ENCODE measurements around the gene RNFT1. TPM values are rescaled to one million over a fixed set of nuclear protein-coding genes. Genes with fewer than 3 reads are reported as not detected.
"Not testable (repeated sequence)": the region's sequence is repeated elsewhere in the genome, so short reads cannot be mapped to it uniquely, and the experiment has no call there.

The RNFT1 gene, protein sequence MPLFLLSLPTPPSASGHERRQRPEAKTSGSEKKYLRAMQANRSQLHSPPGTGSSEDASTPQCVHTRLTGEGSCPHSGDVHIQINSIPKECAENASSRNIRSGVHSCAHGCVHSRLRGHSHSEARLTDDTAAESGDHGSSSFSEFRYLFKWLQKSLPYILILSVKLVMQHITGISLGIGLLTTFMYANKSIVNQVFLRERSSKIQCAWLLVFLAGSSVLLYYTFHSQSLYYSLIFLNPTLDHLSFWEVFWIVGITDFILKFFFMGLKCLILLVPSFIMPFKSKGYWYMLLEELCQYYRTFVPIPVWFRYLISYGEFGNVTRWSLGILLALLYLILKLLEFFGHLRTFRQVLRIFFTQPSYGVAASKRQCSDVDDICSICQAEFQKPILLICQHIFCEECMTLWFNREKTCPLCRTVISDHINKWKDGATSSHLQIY
- total RNA-seq = 10 to 100 TPM in 1 of 2 experiments, 1 to 10 TPM in 1; 9.7 to 11.1 TPM

GRCh38 chr17:59964482-59965328 is at the start of gene RNFT1:
TSS of gene RNFT1 (minus strand) at chr17:59964740. CDS start at chr17:59964663, 77 bp downstream.
- CTCF ChIA-PET = interaction anchor here (2.0 kb wide), 1 partner anchor 72 kb away, joined by 8 read pairs; no protein-coding TSS in a partner anchor
- Mint-ChIP-seq H3K27ac (peak within 1 kb of the TSS; percentile 96), H3K9me3 (ENCODE audit: insufficient read depth) (no peaks in the 10 kb centered on the region), H3K36me3 (ENCODE audit: low read depth) (peaks cover 4% of the 10 kb centered on the region), H3K27me3 (ENCODE audit: low read depth) (peaks cover 3% of the 10 kb centered on the region), H3K4me3 (peak within 1 kb of the TSS; percentile 87), H3K4me1 (ENCODE audit: low read depth) (peaks cover 19% of the 10 kb centered on the region)
- DNase-seq (peak; percentile 92), ATAC-seq (peak; percentile 95)
- POLR2A ChIA-PET = interaction anchor here (0.6 to 1.7 kb wide), 16 partner anchors 13 to 810 kb away, joined by 3 to 7 read pairs (median 3); partner anchors contain the start of genes HEATR6, PTRH2, RPS6KB1 and SKA2

DNA sequence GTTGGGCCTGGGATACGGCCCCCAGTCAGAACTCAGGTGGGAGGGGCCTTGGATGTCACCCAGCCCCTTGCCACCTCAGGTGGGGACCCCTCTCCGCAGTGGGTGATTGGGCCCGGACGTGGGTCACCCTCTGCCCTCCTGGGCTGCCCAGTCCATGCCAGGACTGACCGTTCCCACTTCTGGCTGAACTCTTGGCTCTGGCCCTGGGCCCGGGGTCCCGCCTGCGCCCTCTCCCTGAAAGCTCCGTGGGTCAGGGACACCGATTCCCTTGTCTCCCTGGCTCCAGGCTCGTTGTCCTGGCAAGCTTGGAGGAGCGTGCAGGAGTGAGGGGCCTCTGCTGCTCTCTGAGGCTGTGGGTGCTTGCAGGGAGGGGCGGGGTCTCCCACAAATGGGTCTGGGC is 44.8 kb upstream of the RNFT1 start:
- H3K27me3 Mint-ChIP-seq (ENCODE audit: low read depth); POLR2A ChIA-PET; CTCF ChIA-PET; H3K4me1 Mint-ChIP-seq (ENCODE audit: low read depth); ATAC-seq; H3K27ac Mint-ChIP-seq; DNase-seq; H3K4me3 Mint-ChIP-seq; H3K9me3 Mint-ChIP-seq (ENCODE audit: insufficient read depth); H3K36me3 Mint-ChIP-seq (ENCODE audit: low read depth): not testable (repeated sequence)

- H3K4me1 Mint-ChIP-seq (ENCODE audit: low read depth); H3K27me3 Mint-ChIP-seq (ENCODE audit: low read depth); H3K27ac Mint-ChIP-seq; DNase-seq; POLR2A ChIA-PET; H3K4me3 Mint-ChIP-seq; H3K9me3 Mint-ChIP-seq (ENCODE audit: insufficient read depth); CTCF ChIA-PET; ATAC-seq; H3K36me3 Mint-ChIP-seq (ENCODE audit: low read depth): not testable (repeated sequence)
Measured at GRCh38 chr17:60008377-60008776, 43.8 kb upstream of the RNFT1 start.

DNA sequence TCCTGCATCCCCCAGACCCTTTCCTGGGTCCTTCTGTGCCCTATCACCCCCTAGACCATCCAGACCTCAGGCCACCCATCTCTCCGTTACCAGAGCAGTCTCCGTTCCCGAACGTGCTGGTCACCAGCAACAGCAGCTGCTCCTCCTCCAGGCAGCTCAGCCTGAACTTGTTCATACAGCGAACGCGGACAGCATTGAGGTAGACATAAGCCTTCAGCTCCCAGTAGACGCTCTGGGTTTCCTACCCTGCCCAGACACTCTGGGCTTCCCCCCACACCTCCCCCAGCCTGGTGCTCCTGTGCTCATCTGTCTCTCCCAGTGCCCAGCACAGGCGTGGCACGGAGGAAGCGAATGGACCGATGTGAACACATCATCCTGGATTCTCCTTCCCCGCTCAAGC is 41.6 kb upstream of the RNFT1 start:
- Mint-ChIP-seq H3K4me1 (ENCODE audit: low read depth) (no peaks in the 10 kb centered on the region), H3K27me3 (ENCODE audit: low read depth) (peaks cover 4% of the 10 kb centered on the region)
- POLR2A ChIA-PET = no interaction called here

DNA sequence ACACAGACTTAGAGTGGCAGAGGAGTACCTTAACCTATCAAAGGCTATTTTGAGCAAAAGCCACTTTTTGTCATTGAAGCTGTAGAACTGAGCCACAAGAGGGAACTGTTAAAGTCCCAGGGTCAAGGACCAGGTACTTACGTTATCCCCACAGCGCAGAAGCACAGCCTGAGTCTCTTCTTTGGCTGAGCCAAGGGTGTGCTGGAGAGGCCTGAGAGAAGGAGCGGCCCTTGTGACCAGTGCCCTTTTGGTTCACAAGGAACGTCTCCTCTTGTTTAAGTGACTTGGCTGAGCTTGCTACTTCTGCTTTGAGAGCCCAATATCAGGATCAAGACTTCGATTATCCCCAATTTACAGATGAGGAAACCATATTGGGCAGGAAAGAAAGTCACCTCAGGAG is 40.0 kb upstream of the RNFT1 start:
- H3K27me3 Mint-ChIP-seq (ENCODE audit: low read depth); CTCF ChIA-PET; H3K36me3 Mint-ChIP-seq (ENCODE audit: low read depth); H3K4me3 Mint-ChIP-seq; DNase-seq; H3K9me3 Mint-ChIP-seq (ENCODE audit: insufficient read depth); H3K4me1 Mint-ChIP-seq (ENCODE audit: low read depth); POLR2A ChIA-PET; ATAC-seq; H3K27ac Mint-ChIP-seq: not testable (repeated sequence)

More for the DNA sequence above, 41.6 kb upstream of the RNFT1 start:
- ATAC-seq (no peak), DNase-seq (no peak)
- H3K27ac Mint-ChIP-seq = no peak overlapping the region
- no peaks in the 10 kb centered on the region for H3K36me3 Mint-ChIP-seq (ENCODE audit: low read depth)
- H3K4me3 Mint-ChIP-seq = no peak overlapping the region
- CTCF ChIA-PET = no interaction called here
- H3K9me3 Mint-ChIP-seq (ENCODE audit: insufficient read depth) = no peaks in the 10 kb centered on the region

- POLR2A ChIA-PET; DNase-seq; H3K27ac Mint-ChIP-seq; ATAC-seq; H3K36me3 Mint-ChIP-seq (ENCODE audit: low read depth); H3K4me1 Mint-ChIP-seq (ENCODE audit: low read depth); CTCF ChIA-PET; H3K27me3 Mint-ChIP-seq (ENCODE audit: low read depth); H3K4me3 Mint-ChIP-seq; H3K9me3 Mint-ChIP-seq (ENCODE audit: insufficient read depth): not testable (repeated sequence)
Measured at GRCh38 chr17:60002405-60002804, 37.9 kb upstream of the RNFT1 start.

GRCh38 chr17:59996608-59997007 is 32.1 kb upstream of the RNFT1 start:
- DNase-seq = not testable (repeated sequence)

GRCh38 chr17:59975166-59975565 is 10.6 kb upstream of the RNFT1 start:
- H3K4me1 Mint-ChIP-seq (ENCODE audit: low read depth); H3K27ac Mint-ChIP-seq; CTCF ChIA-PET; POLR2A ChIA-PET; DNase-seq; ATAC-seq; H3K36me3 Mint-ChIP-seq (ENCODE audit: low read depth); H3K4me3 Mint-ChIP-seq; H3K9me3 Mint-ChIP-seq (ENCODE audit: insufficient read depth); H3K27me3 Mint-ChIP-seq (ENCODE audit: low read depth): not testable (repeated sequence)

More at GRCh38 chr17:59996608-59997007, 32.1 kb upstream of the RNFT1 start:
- H3K36me3 Mint-ChIP-seq (ENCODE audit: low read depth); POLR2A ChIA-PET; H3K27me3 Mint-ChIP-seq (ENCODE audit: low read depth); CTCF ChIA-PET; H3K4me3 Mint-ChIP-seq; ATAC-seq; H3K9me3 Mint-ChIP-seq (ENCODE audit: insufficient read depth); H3K4me1 Mint-ChIP-seq (ENCODE audit: low read depth); H3K27ac Mint-ChIP-seq: not testable (repeated sequence)

DNA sequence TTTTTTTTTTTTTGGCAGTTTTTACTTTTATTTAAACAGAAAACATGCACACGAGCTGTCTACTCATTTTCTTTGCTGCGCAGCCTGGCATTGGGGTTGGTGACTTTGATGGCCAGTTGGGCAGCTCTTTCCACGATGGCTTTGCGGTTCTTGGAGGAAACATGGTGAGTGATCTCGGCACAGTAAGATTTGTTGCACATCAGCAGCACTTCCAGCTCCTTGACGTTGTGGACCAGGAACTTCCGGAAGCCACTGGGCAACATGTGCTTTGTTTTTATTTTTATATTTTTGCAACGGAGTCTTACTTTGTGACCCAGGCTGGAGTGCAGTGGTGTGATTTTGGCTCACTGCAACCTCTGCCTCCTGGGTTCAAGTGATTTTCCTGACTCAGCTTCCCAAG is 8.9 kb upstream of the RNFT1 start:
- ATAC-seq; POLR2A ChIA-PET; H3K4me1 Mint-ChIP-seq (ENCODE audit: low read depth); DNase-seq; H3K27me3 Mint-ChIP-seq (ENCODE audit: low read depth); H3K36me3 Mint-ChIP-seq (ENCODE audit: low read depth); H3K4me3 Mint-ChIP-seq; H3K9me3 Mint-ChIP-seq (ENCODE audit: insufficient read depth); H3K27ac Mint-ChIP-seq: not testable (repeated sequence)
- CTCF ChIA-PET = interaction anchor here (0.9 kb wide), 1 partner anchor 229 kb away, joined by 3 read pairs; no protein-coding TSS in a partner anchor

- POLR2A ChIA-PET = no interaction called here
- DNase-seq (no peak), ATAC-seq (no peak)
- H3K27me3 Mint-ChIP-seq (ENCODE audit: low read depth) = peaks cover 9% of the 10 kb centered on the region
- H3K4me3 Mint-ChIP-seq = no peak overlapping the region
- no peaks in the 10 kb centered on the region for H3K9me3 Mint-ChIP-seq (ENCODE audit: insufficient read depth)
- no peaks in the 10 kb centered on the region for H3K4me1 Mint-ChIP-seq (ENCODE audit: low read depth)
- H3K27ac Mint-ChIP-seq = no peak overlapping the region
- no peaks in the 10 kb centered on the region for H3K36me3 Mint-ChIP-seq (ENCODE audit: low read depth)
- CTCF ChIA-PET = interaction anchor here (0.9 kb wide), 1 partner anchor 228 kb away, joined by 3 read pairs; no protein-coding TSS in a partner anchor
Measured at GRCh38 chr17:59972778-59973177, 8.2 kb upstream of the RNFT1 start.

DNA sequence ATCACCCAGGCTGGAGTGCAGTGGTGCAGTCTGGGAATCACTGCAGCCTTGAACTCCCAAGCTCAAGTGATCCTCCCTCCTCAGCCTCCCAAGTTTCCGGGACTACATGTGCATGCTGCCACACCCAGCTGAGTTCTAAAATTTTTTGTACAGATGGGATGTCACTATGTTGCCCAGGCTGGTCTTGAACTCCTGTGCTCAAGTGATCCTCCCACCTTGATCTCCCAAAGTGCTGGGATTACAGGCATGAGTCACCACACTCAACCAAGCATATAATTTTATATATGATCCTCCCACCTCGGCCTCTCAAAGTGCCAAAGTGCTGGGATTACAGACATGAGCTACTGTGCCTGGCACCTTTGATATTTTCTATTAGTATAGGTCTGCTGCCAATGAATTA is 7.2 kb upstream of the RNFT1 start:
- H3K27ac Mint-ChIP-seq; CTCF ChIA-PET; H3K36me3 Mint-ChIP-seq (ENCODE audit: low read depth); H3K27me3 Mint-ChIP-seq (ENCODE audit: low read depth); H3K9me3 Mint-ChIP-seq (ENCODE audit: insufficient read depth); POLR2A ChIA-PET; ATAC-seq; H3K4me1 Mint-ChIP-seq (ENCODE audit: low read depth); DNase-seq; H3K4me3 Mint-ChIP-seq: not testable (repeated sequence)

Data from activated CD8-positive, alpha-beta T cell treated with anti-CD3 and anti-CD28 coated beads, Interleukin-2, amount 10 ng/mL, durations not matched to agents 7 days and 5 days (primary cell).